ENCODE results near the gene NPEPPS. TPM values are rescaled to one million over a fixed set of nuclear protein-coding genes. Genes with fewer than 3 reads are reported as not detected.

NPEPPS gene
- total RNA-seq, 1 experiment from 2014 or later = 78.4 TPM

DNA sequence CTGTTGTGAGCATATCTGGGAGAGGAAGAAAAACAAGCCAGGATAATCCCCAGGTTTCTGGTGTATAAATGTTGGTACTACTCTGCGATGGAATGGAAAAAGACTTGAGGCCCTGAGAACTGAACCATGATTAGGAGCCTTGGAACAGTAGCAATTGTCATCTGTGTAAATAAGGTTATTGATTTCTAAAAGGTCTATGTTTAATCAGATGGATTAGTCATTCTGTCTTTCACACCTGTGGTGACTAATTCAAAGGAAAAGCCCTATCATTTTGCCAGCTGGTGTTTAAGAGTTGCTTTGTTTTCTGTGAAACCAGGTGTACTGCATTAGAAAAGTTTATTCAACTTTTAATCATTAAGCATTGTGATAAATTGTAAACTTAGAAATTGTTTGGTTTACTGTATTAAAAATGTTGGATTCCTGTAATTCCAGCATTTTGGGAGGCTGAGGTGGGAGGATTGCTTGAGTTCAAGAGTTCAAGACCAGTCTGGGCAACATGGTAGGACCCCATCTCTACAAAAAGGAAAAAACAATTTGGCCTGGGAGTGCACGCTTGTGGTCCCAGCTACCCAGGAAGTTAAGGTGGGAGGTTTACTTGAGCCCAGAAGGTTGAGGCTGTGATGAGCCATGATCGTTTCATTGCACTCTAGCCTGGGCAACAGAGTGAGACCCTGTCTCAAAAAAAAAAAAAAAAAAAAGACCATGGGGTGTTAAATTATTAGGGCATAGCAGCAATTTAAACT is 89.8 kb downstream of the NPEPPS start:
- peak; percentile 14 for DNase-seq (ENCODE audit: unreplicated experiment)

DNA sequence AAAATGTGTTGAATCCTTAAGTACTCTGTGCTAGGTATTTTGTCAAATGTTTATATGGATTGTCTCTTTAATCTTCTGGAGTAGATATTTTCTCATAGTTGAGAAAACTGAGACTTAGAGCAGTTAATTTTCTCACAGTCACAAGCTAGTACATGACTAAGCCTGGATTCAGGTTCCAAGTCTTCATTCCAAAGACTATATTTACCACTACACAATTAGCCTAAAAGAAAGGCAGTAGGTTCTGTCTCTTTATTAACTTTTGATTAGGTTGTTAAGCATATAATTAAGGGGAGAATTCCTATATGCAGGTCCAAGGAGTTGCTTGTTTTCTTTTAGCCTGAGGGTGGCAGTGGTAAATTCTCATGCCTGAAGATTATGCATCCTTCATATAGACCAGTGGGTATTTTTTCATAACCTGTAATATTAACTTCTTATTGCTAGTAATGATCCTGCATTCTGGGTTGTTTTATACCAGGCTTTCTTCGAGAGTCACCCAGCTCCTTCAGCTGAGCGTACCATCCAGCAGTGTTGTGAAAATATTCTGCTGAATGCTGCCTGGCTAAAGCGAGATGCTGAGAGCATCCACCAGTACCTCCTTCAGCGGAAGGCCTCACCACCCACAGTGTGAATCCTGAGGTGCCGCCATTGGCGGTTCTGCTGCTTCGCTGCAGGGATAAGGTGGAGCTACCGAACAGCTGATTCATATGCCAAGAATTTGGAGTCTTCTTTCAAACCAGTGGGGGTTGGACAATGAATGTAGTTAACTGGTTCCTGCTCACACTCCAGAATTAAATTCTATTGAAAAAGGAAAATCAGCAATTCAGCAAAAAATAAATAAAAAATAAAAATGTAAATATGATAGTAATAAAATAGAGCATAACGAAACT is 90.6 kb downstream of the NPEPPS start:
- TF ChIP-seq, protein P1, sequence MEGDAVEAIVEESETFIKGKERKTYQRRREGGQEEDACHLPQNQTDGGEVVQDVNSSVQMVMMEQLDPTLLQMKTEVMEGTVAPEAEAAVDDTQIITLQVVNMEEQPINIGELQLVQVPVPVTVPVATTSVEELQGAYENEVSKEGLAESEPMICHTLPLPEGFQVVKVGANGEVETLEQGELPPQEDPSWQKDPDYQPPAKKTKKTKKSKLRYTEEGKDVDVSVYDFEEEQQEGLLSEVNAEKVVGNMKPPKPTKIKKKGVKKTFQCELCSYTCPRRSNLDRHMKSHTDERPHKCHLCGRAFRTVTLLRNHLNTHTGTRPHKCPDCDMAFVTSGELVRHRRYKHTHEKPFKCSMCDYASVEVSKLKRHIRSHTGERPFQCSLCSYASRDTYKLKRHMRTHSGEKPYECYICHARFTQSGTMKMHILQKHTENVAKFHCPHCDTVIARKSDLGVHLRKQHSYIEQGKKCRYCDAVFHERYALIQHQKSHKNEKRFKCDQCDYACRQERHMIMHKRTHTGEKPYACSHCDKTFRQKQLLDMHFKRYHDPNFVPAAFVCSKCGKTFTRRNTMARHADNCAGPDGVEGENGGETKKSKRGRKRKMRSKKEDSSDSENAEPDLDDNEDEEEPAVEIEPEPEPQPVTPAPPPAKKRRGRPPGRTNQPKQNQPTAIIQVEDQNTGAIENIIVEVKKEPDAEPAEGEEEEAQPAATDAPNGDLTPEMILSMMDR (IDR thresholded peaks at IDR 0.05; ENCODE audit: unreplicated experiment) = no peak
- no peaks in the 10 kb centered on the region for H3K27me3 Mint-ChIP-seq (ENCODE audit: insufficient read depth, unreplicated experiment)
- H3K36me3 Mint-ChIP-seq (ENCODE audit: insufficient read depth, unreplicated experiment) = peaks cover 86% of the 10 kb centered on the region
- DNase-seq (ENCODE audit: unreplicated experiment) = peak; percentile 87
- intact Hi-C loops (cut with micrococcal nuclease) = no loop called here
- ChIA-PET CTCF (interaction anchor here (1.6 kb wide), 1 partner anchor 28 kb away, joined by 3 read pairs; the partner anchor contains the start of gene KPNB1), POLR2A (interaction anchor here (0.6 to 3.8 kb wide), 9 partner anchors 14 to 831 kb away, joined by 3 to 31 read pairs (median 4); partner anchors contain the start of gene KPNB1)
- BruUV-seq (replicated peaks) = no TSS peak
- H3K4me1 Mint-ChIP-seq (ENCODE audit: insufficient read depth, unreplicated experiment) = peaks cover 13% of the 10 kb centered on the region
- H3K9me3 Mint-ChIP-seq (ENCODE audit: unreplicated experiment) = no peaks in the 10 kb centered on the region
- no peak overlapping the region for H3K4me3 Mint-ChIP-seq (ENCODE audit: unreplicated experiment)
- peak overlapping the region; percentile 39 for H3K27ac Mint-ChIP-seq (ENCODE audit: low read depth, unreplicated experiment)

More for the DNA sequence above, 89.8 kb downstream of the NPEPPS start:
- Mint-ChIP-seq H3K36me3 (ENCODE audit: insufficient read depth, unreplicated experiment) (peaks cover 94% of the 10 kb centered on the region), H3K4me1 (ENCODE audit: insufficient read depth, unreplicated experiment) (peaks cover 13% of the 10 kb centered on the region), H3K27ac (ENCODE audit: low read depth, unreplicated experiment) (peak overlapping the region; percentile 54), H3K27me3 (ENCODE audit: insufficient read depth, unreplicated experiment) (no peaks in the 10 kb centered on the region), H3K4me3 (ENCODE audit: unreplicated experiment) (no peak overlapping the region), H3K9me3 (ENCODE audit: unreplicated experiment) (no peaks in the 10 kb centered on the region)
- no TSS peak for BruUV-seq (replicated peaks)
- intact Hi-C loops (cut with micrococcal nuclease) = no loop called here
- CTCF ChIA-PET = interaction anchor here (1.8 kb wide), 1 partner anchor 120 kb away, joined by 5 read pairs; no protein-coding TSS in a partner anchor
- POLR2A ChIA-PET = interaction anchor here (0.6 to 3.8 kb wide), 5 partner anchors 29 to 1717 kb away, joined by 3 to 31 read pairs (median 3); partner anchors contain the start of gene KPNB1
- TF ChIP-seq, protein P1 (IDR thresholded peaks at IDR 0.05; ENCODE audit: unreplicated experiment) = no peak

DNA sequence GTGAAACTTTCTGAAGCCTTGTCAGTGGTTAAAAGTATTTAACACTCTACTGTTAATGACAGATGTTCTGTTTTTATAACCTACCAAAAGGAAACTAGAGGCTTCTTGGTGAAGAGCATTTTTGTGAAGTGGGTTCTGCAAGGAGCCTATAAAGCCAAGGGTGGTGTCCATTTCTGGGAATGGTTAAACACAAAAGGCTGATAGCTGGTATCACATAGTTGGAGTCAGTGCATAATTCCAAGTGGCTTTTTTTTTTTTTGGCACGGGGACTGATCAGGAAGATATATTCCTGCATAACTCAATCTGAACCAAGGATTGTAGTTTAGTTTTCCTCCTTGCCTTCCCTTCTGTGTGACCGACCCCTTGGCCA is 91.3 kb downstream of the NPEPPS start:
- CTCF ChIA-PET = interaction anchor here (1.6 kb wide), 1 partner anchor 27 kb away, joined by 3 read pairs; the partner anchor contains the start of gene KPNB1
- POLR2A ChIA-PET = interaction anchor here (0.7 to 3.8 kb wide), 6 partner anchors 14 to 303 kb away, joined by 3 to 31 read pairs (median 6); partner anchors contain the start of gene KPNB1
- BruUV-seq (replicated peaks) = no TSS peak
- H3K27ac Mint-ChIP-seq (ENCODE audit: low read depth, unreplicated experiment) = peak overlapping the region; percentile 39
- peaks cover 13% of the 10 kb centered on the region for H3K4me1 Mint-ChIP-seq (ENCODE audit: insufficient read depth, unreplicated experiment)
- peaks cover 79% of the 10 kb centered on the region for H3K36me3 Mint-ChIP-seq (ENCODE audit: insufficient read depth, unreplicated experiment)
- no peaks in the 10 kb centered on the region for H3K9me3 Mint-ChIP-seq (ENCODE audit: unreplicated experiment)
- DNase-seq (ENCODE audit: unreplicated experiment) = no peak
- no peak overlapping the region for H3K4me3 Mint-ChIP-seq (ENCODE audit: unreplicated experiment)
- TF ChIP-seq, protein P1 (IDR thresholded peaks at IDR 0.05; ENCODE audit: unreplicated experiment) = no peak
- no peaks in the 10 kb centered on the region for H3K27me3 Mint-ChIP-seq (ENCODE audit: insufficient read depth, unreplicated experiment)
- intact Hi-C loops (cut with micrococcal nuclease) = no loop called here

DNA sequence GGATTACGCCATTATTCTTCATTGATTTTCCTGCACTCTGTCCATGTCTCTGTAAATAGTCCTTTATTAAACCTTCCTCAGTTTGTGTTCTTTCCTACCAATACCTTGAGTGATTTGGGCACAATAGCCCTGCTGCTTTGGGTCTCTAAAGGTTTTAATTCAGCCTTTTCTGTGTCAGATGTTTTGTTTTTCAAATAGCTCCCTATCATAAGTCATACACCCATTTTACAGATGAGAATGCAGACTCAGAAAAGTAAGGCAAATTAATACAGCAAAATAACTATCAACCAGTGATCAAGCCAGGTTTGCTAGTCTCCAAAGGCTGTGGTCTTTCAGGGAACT is 93.8 kb downstream of the NPEPPS start:
- peaks cover 13% of the 10 kb centered on the region for H3K4me1 Mint-ChIP-seq (ENCODE audit: insufficient read depth, unreplicated experiment)
- ChIA-PET CTCF (interaction anchor here (0.7 to 2.7 kb wide), 4 partner anchors 9 to 177 kb away, joined by 3 to 7 read pairs (median 4); no protein-coding TSS in a partner anchor), POLR2A (interaction anchor here (1.8 to 2.2 kb wide), 2 partner anchors 9 to 25 kb away, joined by 10 to 17 read pairs; partner anchors contain the start of gene KPNB1)
- H3K36me3 Mint-ChIP-seq (ENCODE audit: insufficient read depth, unreplicated experiment) = peaks cover 54% of the 10 kb centered on the region
- TF ChIP-seq, protein P1 (IDR thresholded peaks at IDR 0.05; ENCODE audit: unreplicated experiment) = no peak
- no TSS peak for BruUV-seq (replicated peaks)
- no peaks in the 10 kb centered on the region for H3K27me3 Mint-ChIP-seq (ENCODE audit: insufficient read depth, unreplicated experiment)
- DNase-seq (ENCODE audit: unreplicated experiment) = no peak
- H3K27ac Mint-ChIP-seq (ENCODE audit: low read depth, unreplicated experiment) = no peak overlapping the region
- H3K4me3 Mint-ChIP-seq (ENCODE audit: unreplicated experiment) = no peak overlapping the region
- no peaks in the 10 kb centered on the region for H3K9me3 Mint-ChIP-seq (ENCODE audit: unreplicated experiment)
- intact Hi-C loops (cut with micrococcal nuclease) = no loop called here

Measured in MCF 10A (cell line).